Tibial nerve (tissue), 4 donors: ENCODE measurements around the gene PSMG2.
"Not testable (repeated sequence)": the region's sequence is repeated elsewhere in the genome, so short reads cannot be mapped to it uniquely, and the experiment has no call there.

Experiments used
- EP300 ChIP-seq, 2 donors: sonication (generic); formaldehyde crosslinking; IDR thresholded peaks; one replicate each; pipeline ENCODE4 v1.6.1; 2017; ENCODE audit warnings: antibody characterized with exemption in 2 of 2, mild to moderate bottlenecking in 1 of 2
- POLR2A ChIP-seq, 2 donors: fragments of 450-650 bp; IDR thresholded peaks; one replicate each; pipeline ENCODE4 v1.6.1; 2017; ENCODE audit warnings: antibody characterized with exemption in 2 of 2, mild to moderate bottlenecking in 2 of 2, moderate library complexity in 2 of 2
- TF ChIP-seq, protein P1 (sequence below), 5 experiments: fragments of 200-600 bp in 3 of 5; fragments of 450-650 bp in 2 of 5; sonication (generic) in 3 of 5; IDR thresholded peaks; one replicate each; pipeline ENCODE4 v1.5.1; 2016 to 2019; ENCODE audit warnings: antibody characterized with exemption in 5 of 5, mild to moderate bottlenecking in 3 of 5, moderate library complexity in 2 of 5

DNA sequence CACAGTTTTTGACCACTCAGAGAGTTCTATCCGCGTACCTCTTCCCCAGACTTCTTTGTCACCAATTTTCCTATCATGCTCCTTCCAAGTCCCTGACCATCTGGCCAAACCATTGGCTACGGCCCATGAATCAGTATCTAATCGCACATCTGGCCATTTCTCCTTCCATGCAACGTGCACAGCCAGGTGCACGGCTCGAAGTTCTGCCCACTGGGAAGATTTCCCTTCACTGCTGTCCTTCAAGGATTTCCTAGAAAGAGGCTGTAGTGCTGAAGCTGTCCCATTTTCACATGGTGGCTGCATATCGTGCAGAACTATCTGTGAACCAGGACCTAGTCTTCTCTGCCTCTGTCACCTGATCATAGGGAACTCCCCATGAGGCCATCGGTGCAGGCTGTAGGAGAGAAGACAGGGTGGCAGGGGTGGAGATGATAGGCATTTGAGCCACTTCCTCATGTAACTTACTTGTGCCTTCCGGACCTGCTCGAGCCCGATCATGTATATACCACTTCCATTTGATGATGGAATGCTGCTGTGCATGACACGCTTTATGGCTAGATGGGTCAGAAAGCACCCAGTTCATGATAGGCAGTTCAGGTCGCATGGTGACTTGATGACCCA is 53.9 kb downstream of the PSMG2 start:
- TF ChIP-seq POLR2A, EP300 (IDR thresholded peaks at IDR 0.05): not testable (repeated sequence)
- TF ChIP-seq, protein P1, sequence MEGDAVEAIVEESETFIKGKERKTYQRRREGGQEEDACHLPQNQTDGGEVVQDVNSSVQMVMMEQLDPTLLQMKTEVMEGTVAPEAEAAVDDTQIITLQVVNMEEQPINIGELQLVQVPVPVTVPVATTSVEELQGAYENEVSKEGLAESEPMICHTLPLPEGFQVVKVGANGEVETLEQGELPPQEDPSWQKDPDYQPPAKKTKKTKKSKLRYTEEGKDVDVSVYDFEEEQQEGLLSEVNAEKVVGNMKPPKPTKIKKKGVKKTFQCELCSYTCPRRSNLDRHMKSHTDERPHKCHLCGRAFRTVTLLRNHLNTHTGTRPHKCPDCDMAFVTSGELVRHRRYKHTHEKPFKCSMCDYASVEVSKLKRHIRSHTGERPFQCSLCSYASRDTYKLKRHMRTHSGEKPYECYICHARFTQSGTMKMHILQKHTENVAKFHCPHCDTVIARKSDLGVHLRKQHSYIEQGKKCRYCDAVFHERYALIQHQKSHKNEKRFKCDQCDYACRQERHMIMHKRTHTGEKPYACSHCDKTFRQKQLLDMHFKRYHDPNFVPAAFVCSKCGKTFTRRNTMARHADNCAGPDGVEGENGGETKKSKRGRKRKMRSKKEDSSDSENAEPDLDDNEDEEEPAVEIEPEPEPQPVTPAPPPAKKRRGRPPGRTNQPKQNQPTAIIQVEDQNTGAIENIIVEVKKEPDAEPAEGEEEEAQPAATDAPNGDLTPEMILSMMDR (IDR thresholded peaks at IDR 0.05) = not testable (repeated sequence)
